H1 (cell line): Measurements from ENCODE around the gene NUSAP1. TPM values are rescaled to one million over a fixed set of nuclear protein-coding genes. Genes with fewer than 3 reads are reported as not detected.

Experiments used
- CTCF ChIA-PET: fragments of 300-600 bp; sonication (Branson Sonifier 250); formaldehyde crosslinking; loops from one replicate; lab custom pipeline; 2021; ENCODE audit not compliant: partially characterized antibody; lab: Charles Lee
- POLR2A ChIA-PET: fragments of 300-600 bp; sonication (Branson Sonifier 250); formaldehyde crosslinking; loops from one replicate; lab custom pipeline; 2021; ENCODE audit warnings: inconsistent platforms; ENCODE audit not compliant: partially characterized antibody; lab: Charles Lee
- DNase-seq, 2 experiments: peaks; one replicate each; pipeline versions ENCODE4 v3.0.0 to v3.0.0-alpha.2; 2010 to 2022; ENCODE audit warnings: low spot score in 2 of 2, low read depth in 1 of 2, mixed read lengths in 1 of 2
- FAIRE-seq: peaks from 2 replicates; lab custom pipeline; 2011; peaks lifted over from hg19 to GRCh38; lab: Jason Lieb, UNC
- H2AFZ ChIP-seq: 2 replicates; pipeline ENCODE4 v1.8.1; 2012; ENCODE audit warnings: low read length, inconsistent platforms
- H2AK5ac ChIP-seq: 2 replicates; pipeline ENCODE4 v1.6.1; 2013; ENCODE audit warnings: low read depth, low read length
- H2BK120ac ChIP-seq: replicated peaks from 2 replicates; pipeline ENCODE3; 2013; ENCODE audit warnings: low read depth, low read length, inconsistent platforms
- H2BK12ac ChIP-seq: 2 replicates; pipeline ENCODE4 v1.6.1; 2013; ENCODE audit warnings: low read depth, low read length
- H2BK15ac ChIP-seq: 2 replicates; pipeline ENCODE4 v1.6.1; 2013; ENCODE audit warnings: low read length
- H2BK20ac ChIP-seq: 2 replicates; pipeline ENCODE4 v1.6.1; 2013; ENCODE audit warnings: low read length
- H2BK5ac ChIP-seq: 2 replicates; pipeline ENCODE4 v1.6.1; 2013; ENCODE audit warnings: low read depth, low read length
- H3K14ac ChIP-seq: 2 replicates; pipeline ENCODE4 v1.6.1; 2013; ENCODE audit warnings: inconsistent platforms; ENCODE audit not compliant: insufficient read length
- H3K18ac ChIP-seq: 2 replicates; pipeline ENCODE4 v1.6.1; 2013; ENCODE audit warnings: low read length; ENCODE audit errors: extremely low read depth
- H3K23ac ChIP-seq: 2 replicates; pipeline ENCODE4 v1.6.1; 2013; ENCODE audit warnings: inconsistent platforms; ENCODE audit not compliant: insufficient read length
- H3K23me2 ChIP-seq: 2 replicates; pipeline ENCODE4 v1.6.1; 2013; ENCODE audit warnings: low read depth, low read length
- H3K27ac ChIP-seq: 2 replicates; pipeline ENCODE4 v1.6.1; 2011; ENCODE audit warnings: low read depth, low read length, inconsistent platforms
- H3K27me3 ChIP-seq, 4 experiments: replicated peaks in 1 of 4; 1 replicate in 1 of 4; 2 replicates in 3 of 4; pipeline versions ENCODE4 v1.6.1 to v1.8.1; 2011 to 2013; ENCODE audit warnings: low read length in 3 of 4, mild to moderate bottlenecking in 3 of 4, inconsistent platforms in 2 of 4, mixed read lengths in 2 of 4, moderate library complexity in 1 of 4; ENCODE audit not compliant: control insufficient read depth in 3 of 4, insufficient read depth in 3 of 4; ENCODE audit errors: extremely low read depth in 1 of 4
- H3K36me3 ChIP-seq, 4 experiments: 2 replicates each; pipeline versions ENCODE4 v1.6.1 to v1.8.1; 2011 to 2013; ENCODE audit warnings: mild to moderate bottlenecking in 4 of 4, low read length in 3 of 4, moderate library complexity in 2 of 4, control low read depth in 1 of 4, inconsistent platforms in 1 of 4; ENCODE audit not compliant: insufficient read depth in 4 of 4, control insufficient read depth in 2 of 4
- H3K4ac ChIP-seq: replicated peaks from 2 replicates; pipeline ENCODE3; 2013; ENCODE audit warnings: low read length, low read depth, mixed read lengths, inconsistent platforms; ENCODE audit not compliant: insufficient read length
- H3K4me1 ChIP-seq, 4 experiments: replicated peaks in 1 of 4; 1 replicate in 1 of 4; 2 replicates in 3 of 4; pipeline versions ENCODE4 v1.6.1 to v1.8.1; 2011 to 2013; ENCODE audit warnings: low read length in 3 of 4, inconsistent platforms in 2 of 4, mixed read lengths in 1 of 4; ENCODE audit not compliant: insufficient read depth in 4 of 4, control insufficient read depth in 3 of 4
- H3K4me2 ChIP-seq, 2 experiments: 2 replicates each; pipeline versions ENCODE4 v1.6.1 to v1.8.1; 2011 to 2013; ENCODE audit warnings: low read depth in 2 of 2, low read length in 2 of 2, control low read depth in 1 of 2, inconsistent platforms in 1 of 2, mild to moderate bottlenecking in 1 of 2; ENCODE audit not compliant: insufficient read depth in 1 of 2
- H3K4me3 ChIP-seq, 4 experiments: fragments of 200-600, 300-600 bp in 1 of 4; sonication (generic), shearing (Covaris generic), sonication (Bioruptor Twin) in 1 of 4; 2 replicates each; pipeline versions ENCODE4 v1.5.1 to v1.8.1; 2011 to 2016; ENCODE audit warnings: low read length in 4 of 4, low read depth in 3 of 4, control low read depth in 2 of 4, inconsistent platforms in 2 of 4, mild to moderate bottlenecking in 2 of 4, mixed read lengths in 1 of 4, moderate library complexity in 1 of 4; ENCODE audit not compliant: insufficient read depth in 2 of 4; ENCODE audit errors: extremely low read depth in 1 of 4
- H3K56ac ChIP-seq: replicated peaks from 2 replicates; pipeline ENCODE3; 2013; ENCODE audit warnings: low read depth, mild to moderate bottlenecking, mixed read lengths, low read length, inconsistent platforms; ENCODE audit not compliant: insufficient read length
- H3K79me1 ChIP-seq: 2 replicates; pipeline ENCODE4 v1.6.1; 2013; ENCODE audit warnings: low read depth, low read length, control low read depth
- H3K79me2 ChIP-seq, 2 experiments: 2 replicates each; pipeline versions ENCODE4 v1.6.1 to v1.8.1; 2012 to 2013; ENCODE audit warnings: low read length in 2 of 2, mild to moderate bottlenecking in 2 of 2, inconsistent platforms in 1 of 2; ENCODE audit not compliant: insufficient read depth in 2 of 2, control insufficient read depth in 1 of 2
- H3K9ac ChIP-seq, 4 experiments: replicated peaks in 1 of 4; 1 replicate in 1 of 4; 2 replicates in 3 of 4; pipeline versions ENCODE4 v1.6.1 to v1.8.1; 2011 to 2013; ENCODE audit warnings: low read depth in 3 of 4, low read length in 3 of 4, control low read depth in 2 of 4, mild to moderate bottlenecking in 2 of 4, moderate library complexity in 2 of 4, inconsistent platforms in 1 of 4; ENCODE audit errors: extremely low read depth in 1 of 4
- H3K9me3 ChIP-seq, 2 experiments: 2 replicates each; pipeline versions ENCODE4 v1.6.1 to v1.8.1; 2012 to 2013; ENCODE audit warnings: mild to moderate bottlenecking in 2 of 2, moderate library complexity in 2 of 2, control low read depth in 1 of 2, inconsistent platforms in 1 of 2, low read depth in 1 of 2, low read length in 1 of 2, mixed read lengths in 1 of 2; ENCODE audit not compliant: insufficient read depth in 2 of 2
- H4K20me1 ChIP-seq, 2 experiments: replicated peaks in 1 of 2; 2 replicates each; pipeline versions ENCODE3 to v1.8.1; 2011 to 2013; ENCODE audit warnings: inconsistent platforms in 2 of 2, low read length in 2 of 2, mild to moderate bottlenecking in 1 of 2; ENCODE audit not compliant: insufficient read depth in 2 of 2, control insufficient read depth in 1 of 2
- H4K5ac ChIP-seq: 2 replicates; pipeline ENCODE4 v1.6.1; 2013; ENCODE audit warnings: low read length, low read depth, mixed read lengths, inconsistent platforms; ENCODE audit not compliant: insufficient read length
- H4K8ac ChIP-seq: 2 replicates; pipeline ENCODE4 v1.8.0; 2013; ENCODE audit warnings: mild to moderate bottlenecking, moderate library complexity, low read length, inconsistent platforms; ENCODE audit not compliant: insufficient read depth; ENCODE audit errors: extremely low read depth
- H4K91ac ChIP-seq: replicated peaks from 2 replicates; pipeline ENCODE3; 2013; ENCODE audit warnings: low read length, mixed read lengths, inconsistent platforms; ENCODE audit not compliant: insufficient read length
- BACH1 ChIP-seq: IDR thresholded peaks from 2 replicates; pipeline ENCODE4 v1.6.1; 2012; ENCODE audit warnings: low read length, improper control_type of control experiment
- BCL11A ChIP-seq, 2 experiments: IDR thresholded peaks; one replicate each; pipeline ENCODE4 v1.6.1; 2011; ENCODE audit warnings: low read depth in 2 of 2, low read length in 2 of 2, mild to moderate bottlenecking in 2 of 2
- CHD2 ChIP-seq: IDR thresholded peaks from 2 replicates; pipeline ENCODE4 v1.6.1; 2012; ENCODE audit warnings: low read length, improper control_type of control experiment
- E2F6 ChIP-seq: IDR thresholded peaks from 2 replicates; pipeline ENCODE4 v1.6.1; 2012; ENCODE audit warnings: inconsistent platforms
- EP300 ChIP-seq, 2 experiments: IDR thresholded peaks; 1 replicate in 1 of 2; 2 replicates in 1 of 2; pipeline ENCODE4 v1.6.1; 2011 to 2012; ENCODE audit warnings: low read depth in 2 of 2, low read length in 2 of 2, mild to moderate bottlenecking in 2 of 2, borderline replicate concordance in 1 of 2, inconsistent platforms in 1 of 2, moderate library complexity in 1 of 2
- FOSL1 ChIP-seq: IDR thresholded peaks from 2 replicates; pipeline ENCODE4 v1.6.1; 2011; ENCODE audit warnings: mild to moderate bottlenecking, low read depth, low read length, moderate library complexity; ENCODE audit not compliant: insufficient read depth
- JUN ChIP-seq: IDR thresholded peaks from 2 replicates; pipeline ENCODE4 v1.6.1; 2011; ENCODE audit warnings: low read depth, mild to moderate bottlenecking, improper control_type of control experiment, low read length
- JUND ChIP-seq: IDR thresholded peaks from 2 replicates; pipeline ENCODE4 v1.6.1; 2011; ENCODE audit warnings: mild to moderate bottlenecking, improper control_type of control experiment, low read length
- KDM1A ChIP-seq: fragments of 200-600, 300-600 bp; sonication (generic); IDR thresholded peaks from 2 replicates; pipeline ENCODE4 v1.7.1; 2016; ENCODE audit warnings: mild to moderate bottlenecking, low read length, borderline replicate concordance
- KDM4A ChIP-seq: IDR thresholded peaks from one replicate; pipeline ENCODE4 v1.7.1; 2012; ENCODE audit warnings: low read depth, mild to moderate bottlenecking, moderate library complexity, low read length, inconsistent platforms; ENCODE audit not compliant: severe bottlenecking
- RFX5 ChIP-seq: IDR thresholded peaks from 2 replicates; pipeline ENCODE4 v1.6.1; 2011; ENCODE audit warnings: low read depth, low read length, improper control_type of control experiment, borderline replicate concordance
- SUZ12 ChIP-seq: fragments of 200-600 bp; sonication (generic); IDR thresholded peaks from 2 replicates; pipeline ENCODE4 v1.6.1; 2012; ENCODE audit warnings: mild to moderate bottlenecking, inconsistent platforms, low read length, moderate library complexity, mixed read lengths
- TAF7 ChIP-seq: optimal IDR thresholded peaks from 2 replicates; pipeline ENCODE3; 2011; ENCODE audit warnings: low read depth, mild to moderate bottlenecking, inconsistent platforms, low read length, moderate library complexity, borderline replicate concordance
- ZNF274 ChIP-seq: IDR thresholded peaks from 2 replicates; pipeline ENCODE4 v1.7.0; 2012; ENCODE audit warnings: low read length, borderline replicate concordance; ENCODE audit errors: extremely low read depth
- WGBS, 2 experiments: shearing (Covaris generic) in 1 of 2; methylation state at CpG; one replicate each; pipeline versions ENCODE4 v1.1.6 to v1.1.7; 2013 to 2015; ENCODE audit warnings: low lambda C conversion rate in 2 of 2, mixed read lengths in 2 of 2, inconsistent platforms in 1 of 2, low coverage in 1 of 2, missing lambda C conversion rate in 1 of 2; ENCODE audit not compliant: insufficient replicate concordance in 2 of 2, insufficient coverage in 1 of 2, insufficient read length in 1 of 2; ENCODE audit errors: extremely low coverage in 1 of 2, missing lambda C conversion rate in 1 of 2; 5-methylcytosine and 5-hydroxymethylcytosine counted together
- polyA plus RNA-seq, 7 experiments: library from polyadenylated mRNA; depleted of rRNA in 3 of 7; stranded (reverse) in 5 of 7; unstranded in 2 of 7; fragments of >200 nt in 5 of 7; fragments of 200-250 nt in 2 of 7; gene quantifications; 1 replicate in 5 of 7; 2 replicates in 1 of 7; 4 replicates in 1 of 7; pipeline versions ENCODE4 v1.2.1 to v1.2.3, GENCODE V29; 2011 to 2013; ENCODE audit warnings: missing spikeins in 2 of 7, mixed read lengths in 2 of 7
- total RNA-seq: library from RNA; stranded (reverse); fragmentation: NEBNext Ultra II Directional; extraction: Animal tissue kit (Norgen Biotek cat#: 25700); gene quantifications from 2 replicates; pipeline ENCODE4 v1.2.1, GENCODE V29; 2021

Gene NUSAP1
- total and polyA plus RNA-seq, 2 of the 8 experiments (the other 6 are each of a cell fraction or from before 2014, with no cell fraction given): 60.8 to 144 TPM

- no peaks in the 10 kb centered on the region for H3K79me2 ChIP-seq
- ChIA-PET CTCF (no interaction called here), POLR2A (no interaction called here)
- WGBS, 2 experiments: 91% methylated on average over 4 of the region's 4 CpGs; no CpG with 5 or more reads in 1 of the 2 experiments
- peaks cover 2 to 7% (median 5%) of the 10 kb centered on the region in 4 experiments; a peak in 4 of 8 replicates for H3K36me3 ChIP-seq
- H4K20me1 ChIP-seq: peaks cover 0 to 2% of the 10 kb centered on the region in 2 experiments
- H2AK5ac ChIP-seq: no peak overlapping the region
- no peak overlapping the region for H2AFZ ChIP-seq
- no peaks in the 10 kb centered on the region; the same call in 1 of the 2 replicates for H3K79me1 ChIP-seq
- no peak overlapping the region for H2BK12ac ChIP-seq
- no peak overlapping the region for H4K91ac ChIP-seq
- H4K8ac ChIP-seq: no peak overlapping the region
- H3K9ac ChIP-seq: no peak overlapping the region
- no peak overlapping the region for H3K18ac ChIP-seq
- H2BK5ac ChIP-seq: no peak overlapping the region
- H2BK120ac ChIP-seq: no peak overlapping the region
- FAIRE-seq (no peak), DNase-seq (no peak)
- H3K56ac ChIP-seq: no peak overlapping the region
- H3K4me1 ChIP-seq: no peaks in the 10 kb centered on the region
- H3K4me3 ChIP-seq: no peak overlapping the region
- no peak overlapping the region for H3K4ac ChIP-seq
- no peak overlapping the region for H2BK15ac ChIP-seq
- no peak overlapping the region for H3K27ac ChIP-seq
- H3K4me2 ChIP-seq: no peak overlapping the region
- H3K23me2 ChIP-seq: no peaks in the 10 kb centered on the region
- H3K14ac ChIP-seq: no peak overlapping the region
- no peak overlapping the region for H3K23ac ChIP-seq
- no peak overlapping the region for H4K5ac ChIP-seq
- H3K27me3 ChIP-seq: no peaks in the 10 kb centered on the region
- no peaks in the 10 kb centered on the region for H3K9me3 ChIP-seq
- no peak overlapping the region for H2BK20ac ChIP-seq
- TF ChIP-seq JUND: no peak
- TF ChIP-seq KDM4A: no peak
- TF ChIP-seq E2F6: no peak
- no peak for TF ChIP-seq JUN
- no peak for TF ChIP-seq ZNF274
- no peak for TF ChIP-seq TAF7
- TF ChIP-seq KDM1A: no peak
- no peak for TF ChIP-seq CHD2
- TF ChIP-seq BCL11A (IDR thresholded peaks at IDR 0.05; ENCODE audit: low read depth in 2 of 2, low read length in 2 of 2): no peak
- no peak for TF ChIP-seq EP300 (IDR thresholded peaks at IDR 0.05; ENCODE audit: borderline replicate concordance in 1 of 2, low read depth in 2 of 2, low read length in 2 of 2)
- no peak for TF ChIP-seq RFX5
- no peak for TF ChIP-seq FOSL1
- no peak for TF ChIP-seq SUZ12
- TF ChIP-seq BACH1: no peak
Observed at GRCh38 chr15:41394924-41395323, 62.2 kb downstream of the NUSAP1 start.
